Measurements from ENCODE around the gene SYT11. TPM values are rescaled to one million over a fixed set of nuclear protein-coding genes. Genes with fewer than 3 reads are reported as not detected.

Gene SYT11, protein sequence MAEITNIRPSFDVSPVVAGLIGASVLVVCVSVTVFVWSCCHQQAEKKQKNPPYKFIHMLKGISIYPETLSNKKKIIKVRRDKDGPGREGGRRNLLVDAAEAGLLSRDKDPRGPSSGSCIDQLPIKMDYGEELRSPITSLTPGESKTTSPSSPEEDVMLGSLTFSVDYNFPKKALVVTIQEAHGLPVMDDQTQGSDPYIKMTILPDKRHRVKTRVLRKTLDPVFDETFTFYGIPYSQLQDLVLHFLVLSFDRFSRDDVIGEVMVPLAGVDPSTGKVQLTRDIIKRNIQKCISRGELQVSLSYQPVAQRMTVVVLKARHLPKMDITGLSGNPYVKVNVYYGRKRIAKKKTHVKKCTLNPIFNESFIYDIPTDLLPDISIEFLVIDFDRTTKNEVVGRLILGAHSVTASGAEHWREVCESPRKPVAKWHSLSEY
- total RNA-seq (10 to 100 TPM; 10.2 to 22.1 (median 13.7) TPM), polyA plus RNA-seq (1 to 10 TPM; 1.1 to 2.9 (median 1.8) TPM)
- long read RNA-seq, donor 1, full-length matches to known transcripts = 1 of 1 reads
- long read RNA-seq, donor 1, partial matches to known transcripts = 0 of 1 reads
- long read RNA-seq, donor 1, other reads (novel, unspliced or antisense) = 0 of 1 reads
- long read RNA-seq, donor 2 = 0 reads

DNA sequence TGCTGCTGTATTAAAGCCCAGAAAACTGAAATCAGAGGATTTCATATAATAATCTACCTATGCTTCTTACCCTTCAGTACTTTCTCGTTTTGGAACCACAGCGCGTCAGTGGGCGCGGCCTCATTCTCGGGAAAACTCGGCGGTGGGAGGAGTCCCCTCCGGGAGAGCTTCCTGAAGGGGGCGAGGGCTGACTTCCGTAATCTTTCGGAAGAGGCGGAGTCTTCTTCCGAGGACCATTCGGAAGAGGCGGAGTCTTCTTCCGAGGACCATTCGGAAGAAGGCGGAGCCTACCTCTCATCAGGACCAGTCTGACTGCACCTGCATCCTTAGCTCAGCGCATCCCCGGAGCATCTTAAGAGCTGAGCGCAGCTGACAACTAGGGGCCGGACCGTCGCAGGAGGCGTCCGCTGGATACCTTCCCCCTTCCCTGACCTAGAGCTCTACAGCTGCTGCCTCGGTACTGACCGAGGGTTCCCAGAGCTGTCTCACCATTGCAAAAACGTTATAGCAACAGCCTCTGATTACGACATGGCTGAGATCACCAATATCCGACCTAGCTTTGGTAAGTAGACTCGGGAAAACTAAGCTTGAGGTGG is at the start of gene SYT11:
Gene SYT11, plus strand, starts transcription at position 334 of the 596 bp plus-strand sequence. Its CDS starts 195 bp downstream, at position 529.
- 0 to 1% (median 0%) methylated on average over 20 to 33 of the region's 33 CpGs for WGBS, 5 donors
- H3K4me3 ChIP-seq = peak within 1 kb of the TSS; percentile 36 to 68 (median 46)
- H3K4me1 ChIP-seq = peaks cover 15 to 55% (median 47%) of the 10 kb centered on the region in 6 donors
- TF ChIP-seq, protein P1, sequence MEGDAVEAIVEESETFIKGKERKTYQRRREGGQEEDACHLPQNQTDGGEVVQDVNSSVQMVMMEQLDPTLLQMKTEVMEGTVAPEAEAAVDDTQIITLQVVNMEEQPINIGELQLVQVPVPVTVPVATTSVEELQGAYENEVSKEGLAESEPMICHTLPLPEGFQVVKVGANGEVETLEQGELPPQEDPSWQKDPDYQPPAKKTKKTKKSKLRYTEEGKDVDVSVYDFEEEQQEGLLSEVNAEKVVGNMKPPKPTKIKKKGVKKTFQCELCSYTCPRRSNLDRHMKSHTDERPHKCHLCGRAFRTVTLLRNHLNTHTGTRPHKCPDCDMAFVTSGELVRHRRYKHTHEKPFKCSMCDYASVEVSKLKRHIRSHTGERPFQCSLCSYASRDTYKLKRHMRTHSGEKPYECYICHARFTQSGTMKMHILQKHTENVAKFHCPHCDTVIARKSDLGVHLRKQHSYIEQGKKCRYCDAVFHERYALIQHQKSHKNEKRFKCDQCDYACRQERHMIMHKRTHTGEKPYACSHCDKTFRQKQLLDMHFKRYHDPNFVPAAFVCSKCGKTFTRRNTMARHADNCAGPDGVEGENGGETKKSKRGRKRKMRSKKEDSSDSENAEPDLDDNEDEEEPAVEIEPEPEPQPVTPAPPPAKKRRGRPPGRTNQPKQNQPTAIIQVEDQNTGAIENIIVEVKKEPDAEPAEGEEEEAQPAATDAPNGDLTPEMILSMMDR (IDR thresholded peaks at IDR 0.05 in 8 of 11, conservative IDR thresholded peaks at IDR 0.05 in 3 of 11) = peak in 5 of 11 experiments; percentile 13 to 57 (median 20)
- TF ChIP-seq POLR2AphosphoS5 (IDR thresholded peaks at IDR 0.05) (peak; percentile 33 to 70 (median 69)), POLR2A (IDR thresholded peaks at IDR 0.05) (no peak)
- DNase-seq = peak; percentile 97
- intact Hi-C loops (cut with DNase I; ENCODE audit: low total_unique reads) = no loop called here
- H3K27ac ChIP-seq = peak within 1 kb of the TSS; percentile 86 to 97 (median 92)
- H3K27me3 ChIP-seq (replicated peaks in 1 of 7) = peaks cover 0 to 10% (median 0%) of the 10 kb centered on the region in 7 donors
- peaks cover 0 to 14% (median 9%) of the 10 kb centered on the region in 6 donors for H3K36me3 ChIP-seq
- no peaks in the 10 kb centered on the region for H3K9me3 ChIP-seq

DNA sequence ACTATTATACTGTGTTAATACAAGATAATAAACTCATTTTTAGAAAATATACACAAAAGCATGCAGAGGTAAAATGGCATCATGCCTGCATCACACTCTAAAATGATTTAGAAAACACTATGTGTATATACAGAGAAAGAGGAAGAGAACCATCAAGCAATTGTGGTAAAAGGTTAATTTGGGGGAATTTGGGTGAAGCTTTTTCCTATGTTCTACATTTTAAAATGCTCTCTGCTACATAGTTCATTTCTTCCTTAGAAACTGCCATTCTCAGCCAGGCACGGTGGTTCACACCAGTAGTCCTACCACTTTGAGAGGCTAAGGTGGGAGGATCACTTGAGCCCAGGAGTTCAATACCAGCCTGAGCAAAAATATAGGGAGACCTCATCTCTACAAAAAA is 46.5 kb upstream of the SYT11 start:
- TF ChIP-seq POLR2A (IDR thresholded peaks at IDR 0.05) = no peak
- no peak for TF ChIP-seq POLR2AphosphoS5 (IDR thresholded peaks at IDR 0.05)
- TF ChIP-seq, protein P1 (IDR thresholded peaks at IDR 0.05 in 8 of 11, conservative IDR thresholded peaks at IDR 0.05 in 3 of 11) = no peak
- peaks cover 0 to 90% (median 62%) of the 10 kb centered on the region in 6 donors for H3K36me3 ChIP-seq
- intact Hi-C loops (cut with DNase I; ENCODE audit: low total_unique reads) = no loop called here
- no peaks in the 10 kb centered on the region for H3K9me3 ChIP-seq
- H3K4me1 ChIP-seq = peaks cover 0 to 14% (median 9%) of the 10 kb centered on the region in 6 donors
- H3K4me3 ChIP-seq = no peak overlapping the region
- WGBS, 5 donors = 77 to 89% (median 83%) methylated on average over 1 of the region's 1 CpG
- no peaks in the 10 kb centered on the region for H3K27me3 ChIP-seq (replicated peaks in 1 of 7)
- H3K27ac ChIP-seq = no peak overlapping the region
- DNase-seq = no peak

DNA sequence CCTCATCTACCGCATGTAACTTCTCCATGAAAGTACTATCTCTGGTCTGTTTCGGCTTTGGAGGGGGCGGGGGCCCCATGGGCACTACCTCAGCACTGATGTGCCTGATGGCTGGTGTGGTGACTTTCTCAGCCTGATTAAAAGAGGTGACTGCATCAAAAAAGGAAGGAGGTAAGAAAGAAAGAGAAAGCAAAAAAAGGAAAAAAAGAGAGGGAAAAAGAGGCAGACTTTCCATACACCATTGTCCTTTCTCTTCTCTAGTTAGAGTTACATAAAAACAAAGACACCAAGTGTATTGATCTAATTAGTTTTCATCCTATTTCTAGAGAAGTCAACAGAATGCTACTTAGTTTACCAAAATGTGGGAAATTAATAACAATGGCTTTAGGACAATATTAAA is 45.7 kb upstream of the SYT11 start:
- WGBS, 5 donors = 94 to 98% (median 96%) methylated on average over 3 of the region's 3 CpGs
- Histone ChIP-seq H3K4me1 (peaks cover 0 to 13% (median 6%) of the 10 kb centered on the region in 6 donors), H3K4me3 (no peak overlapping the region), H3K27ac (no peak overlapping the region), H3K27me3 (replicated peaks in 1 of 7) (no peaks in the 10 kb centered on the region), H3K36me3 (peaks cover 0 to 90% (median 66%) of the 10 kb centered on the region in 6 donors), H3K9me3 (no peaks in the 10 kb centered on the region)
- DNase-seq = no peak
- intact Hi-C loops (cut with DNase I; ENCODE audit: low total_unique reads) = no loop called here
- TF ChIP-seq, protein P1 (IDR thresholded peaks at IDR 0.05 in 8 of 11, conservative IDR thresholded peaks at IDR 0.05 in 3 of 11) = no peak
- TF ChIP-seq POLR2A (IDR thresholded peaks at IDR 0.05) = no peak
- no peak for TF ChIP-seq POLR2AphosphoS5 (IDR thresholded peaks at IDR 0.05)

All from spleen (tissue), 13 donors.